Chondrocyte (in vitro differentiated cells): ENCODE measurements around the gene C14orf93. TPM values are rescaled to one million over a fixed set of nuclear protein-coding genes. Genes with fewer than 3 reads are reported as not detected.

Source experiments
- DNase-seq: peaks from one replicate; pipeline ENCODE4 v3.0.0; 2021; ENCODE audit warnings: mixed read lengths, low spot score
- H3K27ac Mint-ChIP-seq: one replicate; pipeline ENCODE4 v1.8.0; 2021; ENCODE audit warnings: mild to moderate bottlenecking, moderate library complexity, mixed read lengths; ENCODE audit not compliant: unreplicated experiment
- H3K27me3 Mint-ChIP-seq: 2 replicates; pipeline ENCODE4 v1.8.0; 2021; ENCODE audit warnings: low read depth, mixed read lengths
- H3K36me3 Mint-ChIP-seq: 2 replicates; pipeline ENCODE4 v1.8.0; 2021; ENCODE audit warnings: low read depth, mixed read lengths
- H3K4me1 Mint-ChIP-seq: 2 replicates; pipeline ENCODE4 v1.8.0; 2021; ENCODE audit warnings: low read depth, mild to moderate bottlenecking, mixed read lengths
- H3K4me3 Mint-ChIP-seq: one replicate; pipeline ENCODE4 v1.8.0; 2021; ENCODE audit warnings: mild to moderate bottlenecking, moderate library complexity, mixed read lengths; ENCODE audit not compliant: unreplicated experiment
- H3K9me3 Mint-ChIP-seq: 2 replicates; pipeline ENCODE4 v1.8.0; 2021; ENCODE audit warnings: low read depth, mixed read lengths
- CTCF ChIP-seq: fragments of 200-600 bp; sonication (generic); IDR thresholded peaks from 2 replicates; pipeline ENCODE4 v1.5.0; 2021; ENCODE audit warnings: antibody characterized with exemption, mild to moderate bottlenecking, moderate library complexity
- total RNA-seq: library from RNA; stranded (reverse); gene quantifications from 3 replicates; pipeline ENCODE4 v1.2.1, GENCODE V29; 2021

Gene C14orf93
- total RNA-seq, 1 donor from 2014 or later, result 6.0 TPM

GRCh38 chr14:22982477-22983245 is 27.3 kb downstream of the C14orf93 start, which contains the start of gene AJUBA:
AJUBA (minus strand) TSS chr14:22982551; CDS start chr14:22982266, 285 bp downstream.
- no peak within 1 kb of the TSS for H3K4me3 Mint-ChIP-seq
- no peak within 1 kb of the TSS for H3K27ac Mint-ChIP-seq
- H3K4me1 Mint-ChIP-seq, result peaks cover 28% of the 10 kb centered on the region
- H3K36me3 Mint-ChIP-seq, result peaks cover 3% of the 10 kb centered on the region
- DNase-seq, result peak; percentile 96
- no peak for TF ChIP-seq CTCF
- H3K9me3 Mint-ChIP-seq, result no peaks in the 10 kb centered on the region
- no peaks in the 10 kb centered on the region for H3K27me3 Mint-ChIP-seq

- Mint-ChIP-seq H3K27ac (no peak overlapping the region), H3K36me3 (peaks cover 3% of the 10 kb centered on the region), H3K4me3 (no peak overlapping the region), H3K9me3 (no peaks in the 10 kb centered on the region), H3K27me3 (no peaks in the 10 kb centered on the region), H3K4me1 (peaks cover 35% of the 10 kb centered on the region)
- TF ChIP-seq CTCF, result no peak
- DNase-seq, result no peak
Measured at GRCh38 chr14:22981876-22982476, 28.0 kb downstream of the C14orf93 start.

- no peak for DNase-seq
- Mint-ChIP-seq H3K27me3 (no peaks in the 10 kb centered on the region), H3K4me1 (peaks cover 42% of the 10 kb centered on the region), H3K9me3 (no peaks in the 10 kb centered on the region), H3K36me3 (peaks cover 5% of the 10 kb centered on the region), H3K27ac (peak overlapping the region; percentile 87), H3K4me3 (no peak overlapping the region)
- TF ChIP-seq CTCF, result no peak
Measured at GRCh38 chr14:22981090-22981875, 28.7 kb downstream of the C14orf93 start.

GRCh38 chr14:22980672-22981089 is 29.3 kb downstream of the C14orf93 start:
- Mint-ChIP-seq H3K9me3 (no peaks in the 10 kb centered on the region), H3K4me1 (peaks cover 47% of the 10 kb centered on the region), H3K27ac (peak overlapping the region; percentile 97), H3K4me3 (peak overlapping the region; percentile 81), H3K27me3 (no peaks in the 10 kb centered on the region), H3K36me3 (peaks cover 6% of the 10 kb centered on the region)
- DNase-seq, result no peak
- TF ChIP-seq CTCF, result no peak

GRCh38 chr14:22979748-22980392 is 30.1 kb downstream of the C14orf93 start:
- peaks cover 54% of the 10 kb centered on the region for H3K4me1 Mint-ChIP-seq
- H3K9me3 Mint-ChIP-seq, result no peaks in the 10 kb centered on the region
- peak overlapping the region; percentile 97 for H3K27ac Mint-ChIP-seq
- TF ChIP-seq CTCF, result no peak
- DNase-seq, result no peak
- H3K36me3 Mint-ChIP-seq, result peaks cover 10% of the 10 kb centered on the region
- no peaks in the 10 kb centered on the region for H3K27me3 Mint-ChIP-seq
- peak overlapping the region; percentile 81 for H3K4me3 Mint-ChIP-seq
